ENCODE measurements around the gene CFAP61.

CFAP61 gene

GRCh38 chr20:20184149-20184548 is 131.8 kb downstream of the CFAP61 start:
- no peak for DNase-seq

- no peak for DNase-seq
These were observed 132.4 kb downstream of the CFAP61 start for GRCh38 chr20:20184706-20185105.

GRCh38 chr20:20188647-20189046 is 136.3 kb downstream of the CFAP61 start:
- DNase-seq: no peak

- DNase-seq: no peak
These were observed 140.0 kb downstream of the CFAP61 start for GRCh38 chr20:20192366-20192765.

- no peak for DNase-seq
These were observed 142.8 kb downstream of the CFAP61 start for GRCh38 chr20:20195021-20195705.

GRCh38 chr20:20196610-20197009 is 144.3 kb downstream of the CFAP61 start:
- DNase-seq: no peak

- DNase-seq: no peak
These were observed 145.7 kb downstream of the CFAP61 start for GRCh38 chr20:20198011-20198410.

GRCh38 chr20:20199361-20200160 is 147.2 kb downstream of the CFAP61 start:
- no peak for DNase-seq

GRCh38 chr20:20201124-20201523 is 148.8 kb downstream of the CFAP61 start:
- DNase-seq: no peak

GRCh38 chr20:20201639-20202038 is 149.3 kb downstream of the CFAP61 start:
- no peak for DNase-seq

- DNase-seq: no peak
These were observed 150.4 kb downstream of the CFAP61 start for GRCh38 chr20:20202768-20203167.

GRCh38 chr20:20203784-20204183 is 151.5 kb downstream of the CFAP61 start:
- no peak for DNase-seq

- no peak for DNase-seq
These were observed 151.9 kb downstream of the CFAP61 start for GRCh38 chr20:20204256-20204655.

- DNase-seq: no peak
These were observed 153.0 kb downstream of the CFAP61 start for GRCh38 chr20:20205141-20205861.

GRCh38 chr20:20205862-20206236 is 153.5 kb downstream of the CFAP61 start:
- DNase-seq: no peak

GRCh38 chr20:20206788-20207187 is 154.5 kb downstream of the CFAP61 start:
- DNase-seq: no peak

GRCh38 chr20:20207291-20207690 is 155.0 kb downstream of the CFAP61 start:
- DNase-seq: no peak

- no peak for DNase-seq
These were observed 155.5 kb downstream of the CFAP61 start for GRCh38 chr20:20207872-20208271.

GRCh38 chr20:20209684-20210083 is 157.4 kb downstream of the CFAP61 start:
- DNase-seq: no peak

GRCh38 chr20:20210327-20210726 is 158.0 kb downstream of the CFAP61 start:
- no peak for DNase-seq

- no peak for DNase-seq
These were observed 158.6 kb downstream of the CFAP61 start for GRCh38 chr20:20210943-20211273.

- no peak for DNase-seq
These were observed 159.1 kb downstream of the CFAP61 start for GRCh38 chr20:20211274-20211987.

- no peak for DNase-seq
These were observed 159.7 kb downstream of the CFAP61 start for GRCh38 chr20:20211988-20212518.
